ENCODE results near the gene FCN2. TPM values are rescaled to one million over a fixed set of nuclear protein-coding genes. Genes with fewer than 3 reads are reported as not detected.
"Not testable (repeated sequence)": the region's sequence is repeated elsewhere in the genome, so short reads cannot be mapped to it uniquely, and the experiment has no call there.

The FCN2 gene
- total RNA-seq, 1 donor from 2014 or later: not detected

DNA sequence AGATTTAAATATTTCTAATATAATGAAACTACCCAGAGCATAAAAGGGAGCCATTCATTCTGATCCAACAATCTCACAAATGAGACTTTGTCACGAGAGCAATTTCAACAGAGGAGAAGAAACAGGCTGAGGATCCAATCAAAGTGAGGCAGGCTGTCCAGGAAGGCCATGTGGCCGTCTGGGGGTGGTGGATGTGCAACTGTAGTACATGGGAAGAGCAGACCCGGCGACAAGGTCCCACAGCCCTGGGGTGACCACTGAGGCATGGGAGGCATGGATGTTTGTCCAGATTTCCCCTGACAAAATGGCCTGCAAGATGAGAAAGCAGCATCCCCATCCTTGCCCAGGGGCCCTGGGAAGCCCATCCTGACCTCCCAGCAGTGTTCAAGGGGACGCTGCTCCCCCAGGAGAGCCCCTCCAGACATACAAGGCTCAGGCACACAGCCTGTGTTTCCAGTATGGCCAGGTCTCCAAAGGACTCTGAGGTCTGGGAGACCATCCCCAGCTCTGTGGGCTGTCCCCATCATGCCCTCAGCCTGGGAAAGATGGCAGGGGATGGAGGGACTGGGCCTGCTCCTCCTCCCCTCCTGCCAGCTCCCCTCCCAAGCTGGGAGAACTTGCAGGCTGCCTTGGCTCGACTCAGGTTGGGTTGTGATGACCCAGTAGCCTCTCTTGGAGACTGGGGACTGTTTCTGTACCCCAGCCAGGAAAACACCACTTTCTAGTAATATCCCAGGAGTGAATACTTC, 27.5 kb upstream of the FCN2 start:
- TF ChIP-seq, protein P1, sequence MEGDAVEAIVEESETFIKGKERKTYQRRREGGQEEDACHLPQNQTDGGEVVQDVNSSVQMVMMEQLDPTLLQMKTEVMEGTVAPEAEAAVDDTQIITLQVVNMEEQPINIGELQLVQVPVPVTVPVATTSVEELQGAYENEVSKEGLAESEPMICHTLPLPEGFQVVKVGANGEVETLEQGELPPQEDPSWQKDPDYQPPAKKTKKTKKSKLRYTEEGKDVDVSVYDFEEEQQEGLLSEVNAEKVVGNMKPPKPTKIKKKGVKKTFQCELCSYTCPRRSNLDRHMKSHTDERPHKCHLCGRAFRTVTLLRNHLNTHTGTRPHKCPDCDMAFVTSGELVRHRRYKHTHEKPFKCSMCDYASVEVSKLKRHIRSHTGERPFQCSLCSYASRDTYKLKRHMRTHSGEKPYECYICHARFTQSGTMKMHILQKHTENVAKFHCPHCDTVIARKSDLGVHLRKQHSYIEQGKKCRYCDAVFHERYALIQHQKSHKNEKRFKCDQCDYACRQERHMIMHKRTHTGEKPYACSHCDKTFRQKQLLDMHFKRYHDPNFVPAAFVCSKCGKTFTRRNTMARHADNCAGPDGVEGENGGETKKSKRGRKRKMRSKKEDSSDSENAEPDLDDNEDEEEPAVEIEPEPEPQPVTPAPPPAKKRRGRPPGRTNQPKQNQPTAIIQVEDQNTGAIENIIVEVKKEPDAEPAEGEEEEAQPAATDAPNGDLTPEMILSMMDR (IDR thresholded peaks at IDR 0.05): no peak
- Mint-ChIP-seq H3K36me3 (ENCODE audit: unreplicated experiment) (peaks cover 2% of the 10 kb centered on the region), H3K27ac (ENCODE audit: unreplicated experiment) (no peak overlapping the region), H3K27me3 (ENCODE audit: unreplicated experiment) (no peaks in the 10 kb centered on the region), H3K9me3 (ENCODE audit: unreplicated experiment) (peaks cover 8% of the 10 kb centered on the region), H3K4me3 (ENCODE audit: unreplicated experiment) (no peak overlapping the region), H3K4me1 (ENCODE audit: unreplicated experiment) (no peaks in the 10 kb centered on the region)
- DNase-seq (ENCODE audit: extremely low spot score, unreplicated experiment): peak; percentile 75

DNA sequence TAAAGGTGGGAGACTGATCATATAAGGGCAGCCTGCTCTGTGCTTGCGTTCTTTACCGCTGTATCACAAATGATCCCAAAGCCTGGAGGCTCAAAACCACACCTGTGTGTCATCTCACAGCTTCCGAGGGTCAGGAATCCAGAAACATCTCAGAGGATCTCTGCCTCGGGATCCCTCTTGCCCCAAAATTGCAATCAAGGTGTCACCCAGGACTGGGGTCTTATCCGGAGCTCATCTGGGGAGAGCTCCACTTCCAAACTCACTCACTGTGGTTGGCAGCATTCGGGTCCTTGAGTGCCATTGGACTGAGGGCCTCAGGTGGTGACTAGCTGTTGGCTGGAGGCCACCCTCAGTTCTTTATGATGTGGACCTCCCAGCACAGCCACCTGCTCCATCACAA, 26.7 kb upstream of the FCN2 start:
- DNase-seq (ENCODE audit: extremely low spot score, unreplicated experiment): peak; percentile 44
- peaks cover 9% of the 10 kb centered on the region for H3K9me3 Mint-ChIP-seq (ENCODE audit: unreplicated experiment)
- TF ChIP-seq, protein P1 (IDR thresholded peaks at IDR 0.05): no peak
- H3K27me3 Mint-ChIP-seq (ENCODE audit: unreplicated experiment): no peaks in the 10 kb centered on the region
- H3K4me1 Mint-ChIP-seq (ENCODE audit: unreplicated experiment): no peaks in the 10 kb centered on the region
- no peak overlapping the region for H3K4me3 Mint-ChIP-seq (ENCODE audit: unreplicated experiment)
- H3K27ac Mint-ChIP-seq (ENCODE audit: unreplicated experiment): no peak overlapping the region
- no peaks in the 10 kb centered on the region for H3K36me3 Mint-ChIP-seq (ENCODE audit: unreplicated experiment)

DNA sequence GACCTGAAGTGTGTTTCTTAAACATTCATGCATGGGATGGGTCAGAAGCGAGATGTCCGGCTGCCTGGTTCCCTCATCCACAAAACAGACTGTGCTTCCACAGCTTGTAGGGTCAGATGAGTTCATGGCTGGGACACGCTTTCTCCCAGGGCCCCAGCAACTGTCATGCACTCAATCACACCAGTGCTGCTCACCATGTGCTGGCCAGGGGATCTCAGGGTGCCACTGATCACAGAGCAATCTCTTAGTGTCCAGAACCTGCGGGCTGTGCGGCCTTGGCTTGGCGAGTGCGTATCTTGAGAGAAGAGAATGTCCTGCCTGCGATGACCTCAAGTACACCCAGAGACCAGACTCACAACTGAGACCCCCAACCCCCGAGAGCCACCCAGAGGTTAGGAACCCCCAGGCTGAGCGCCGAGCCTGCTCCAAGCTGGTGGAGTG, 26.0 kb upstream of the FCN2 start:
- Mint-ChIP-seq H3K27ac (ENCODE audit: unreplicated experiment) (no peak overlapping the region), H3K9me3 (ENCODE audit: unreplicated experiment) (peaks cover 11% of the 10 kb centered on the region), H3K36me3 (ENCODE audit: unreplicated experiment) (no peaks in the 10 kb centered on the region), H3K4me1 (ENCODE audit: unreplicated experiment) (no peaks in the 10 kb centered on the region), H3K4me3 (ENCODE audit: unreplicated experiment) (no peak overlapping the region), H3K27me3 (ENCODE audit: unreplicated experiment) (no peaks in the 10 kb centered on the region)
- DNase-seq (ENCODE audit: extremely low spot score, unreplicated experiment): peak; percentile 81
- TF ChIP-seq, protein P1 (IDR thresholded peaks at IDR 0.05): no peak

- Mint-ChIP-seq H3K4me3 (ENCODE audit: unreplicated experiment) (no peak overlapping the region), H3K27me3 (ENCODE audit: unreplicated experiment) (no peaks in the 10 kb centered on the region), H3K27ac (ENCODE audit: unreplicated experiment) (no peak overlapping the region), H3K36me3 (ENCODE audit: unreplicated experiment) (no peaks in the 10 kb centered on the region), H3K9me3 (ENCODE audit: unreplicated experiment) (peaks cover 16% of the 10 kb centered on the region), H3K4me1 (ENCODE audit: unreplicated experiment) (no peaks in the 10 kb centered on the region)
- DNase-seq (ENCODE audit: extremely low spot score, unreplicated experiment): peak; percentile 70
- TF ChIP-seq, protein P1 (IDR thresholded peaks at IDR 0.05): no peak
Measured at GRCh38 chr9:134855231-134855899, 25.2 kb upstream of the FCN2 start.

GRCh38 chr9:134855900-134856377, 24.7 kb upstream of the FCN2 start:
- Mint-ChIP-seq H3K27ac (ENCODE audit: unreplicated experiment) (no peak overlapping the region), H3K9me3 (ENCODE audit: unreplicated experiment) (peaks cover 20% of the 10 kb centered on the region), H3K36me3 (ENCODE audit: unreplicated experiment) (peaks cover 1% of the 10 kb centered on the region), H3K4me1 (ENCODE audit: unreplicated experiment) (no peaks in the 10 kb centered on the region), H3K4me3 (ENCODE audit: unreplicated experiment) (no peak overlapping the region), H3K27me3 (ENCODE audit: unreplicated experiment) (no peaks in the 10 kb centered on the region)
- DNase-seq (ENCODE audit: extremely low spot score, unreplicated experiment): no peak
- TF ChIP-seq, protein P1 (IDR thresholded peaks at IDR 0.05): no peak

DNA sequence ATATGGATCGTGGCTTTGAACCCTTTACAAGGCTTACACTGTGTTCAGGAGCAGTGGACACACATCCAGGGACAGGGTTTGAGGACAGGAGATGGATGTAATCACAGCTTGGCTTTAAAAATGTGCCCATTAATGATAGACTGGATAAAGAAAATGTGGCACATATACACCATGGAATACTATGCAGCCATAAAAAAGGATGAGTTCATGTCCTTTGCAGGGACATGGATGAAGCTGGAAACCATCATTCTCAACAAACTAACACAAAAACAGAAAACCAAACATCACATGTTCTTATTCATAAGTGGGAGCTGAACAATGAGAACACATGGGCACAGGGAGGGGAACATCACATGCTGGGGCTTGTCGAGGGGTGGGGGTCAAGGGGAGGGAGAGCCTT, 23.2 kb upstream of the FCN2 start:
- not testable (repeated sequence) for DNase-seq (ENCODE audit: extremely low spot score, unreplicated experiment); H3K4me1 Mint-ChIP-seq (ENCODE audit: unreplicated experiment); H3K27me3 Mint-ChIP-seq (ENCODE audit: unreplicated experiment); H3K36me3 Mint-ChIP-seq (ENCODE audit: unreplicated experiment); H3K4me3 Mint-ChIP-seq (ENCODE audit: unreplicated experiment); H3K27ac Mint-ChIP-seq (ENCODE audit: unreplicated experiment)
- H3K9me3 Mint-ChIP-seq (ENCODE audit: unreplicated experiment): peaks cover 20% of the 10 kb centered on the region

All from osteocyte (in vitro differentiated cells).